GM12891 (cell line): ENCODE measurements around the gene ARPP21.

Experiments used
- PAX5 ChIP-seq: IDR thresholded peaks from 2 replicates; pipeline ENCODE4 v1.6.1; 2011; ENCODE audit warnings: low read length, moderate library complexity, mild to moderate bottlenecking; ENCODE audit not compliant: insufficient read depth, severe bottlenecking
- POLR2A ChIP-seq: IDR thresholded peaks from 2 replicates; pipeline ENCODE4 v1.6.1; 2011; ENCODE audit warnings: low read depth, low read length, control low read depth
- POLR2AphosphoS5 ChIP-seq: IDR thresholded peaks from 2 replicates; pipeline ENCODE4 v1.6.1; 2011; ENCODE audit warnings: low read depth, low read length, control low read depth
- TAF1 ChIP-seq: IDR thresholded peaks from 2 replicates; pipeline ENCODE4 v1.6.1; 2011; ENCODE audit warnings: low read depth, low read length, control low read depth

GRCh38 chr3:35602395-35602936 is 36.9 kb upstream of the ARPP21 start:
- TF ChIP-seq TAF1 (no peak), POLR2A (no peak), POLR2AphosphoS5 (no peak), PAX5 (no peak)
